HEK293 (cell line): ENCODE results near the gene GRB10.
A peak's percentile ranks its signal among the peaks of the same experiment; 100 is the strongest.

Source experiments
- CTCF ChIA-PET: fragments of 350-600 bp; formaldehyde crosslinking; extraction: SDS; loops from one replicate; lab custom pipeline; 2021; ENCODE audit warnings: antibody characterized with exemption; lab: Yijun Ruan, JAX
- POLR2A ChIA-PET: fragments of 300-600 bp; formaldehyde crosslinking; extraction: SDS; loops from one replicate; lab custom pipeline; 2020; ENCODE audit warnings: antibody characterized with exemption, inconsistent platforms; lab: Yijun Ruan, JAX
- H3K27ac ChIP-seq: fragments of 200-500 bp; sonication (Bioruptor generic); 2 replicates; pipeline ENCODE4 v1.5.1; 2014; ENCODE audit warnings: low read depth, low read length, control low read depth, inconsistent platforms; ENCODE audit errors: extremely low read depth
- H3K36me3 ChIP-seq, 2 experiments: fragments of 200-500 bp in 1 of 2; sonication (Bioruptor generic) in 1 of 2; 1 replicate in 1 of 2; 2 replicates in 1 of 2; pipeline ENCODE4 v1.5.1; 2014 to 2017; ENCODE audit warnings: inconsistent platforms in 2 of 2, low read length in 2 of 2; ENCODE audit not compliant: control insufficient read depth in 2 of 2, insufficient read depth in 1 of 2
- H3K4me1 ChIP-seq: fragments of 200-500 bp; sonication (Bioruptor generic); 2 replicates; pipeline ENCODE4 v1.5.1; 2014; ENCODE audit warnings: mild to moderate bottlenecking, low read length, inconsistent platforms; ENCODE audit not compliant: control insufficient read depth, insufficient read depth
- H3K4me3 ChIP-seq: 2 replicates; pipeline ENCODE4 v1.5.1; 2011; ENCODE audit warnings: low read depth, mild to moderate bottlenecking, control low read depth, low read length, moderate library complexity
- H3K9me3 ChIP-seq: fragments of 200-500 bp; sonication (Bioruptor generic); 2 replicates; pipeline ENCODE4 v1.5.1; 2014; ENCODE audit warnings: low read depth, low read length, inconsistent platforms; ENCODE audit not compliant: control insufficient read depth, insufficient read depth
- CTCF ChIP-seq: fragments of 450-650 bp; formaldehyde crosslinking; IDR thresholded peaks from 2 replicates; pipeline ENCODE4 v1.5.1; 2016; ENCODE audit warnings: missing biosample characterization, missing genetic modification characterization
- GFI1B ChIP-seq: fragments of 450-650 bp; formaldehyde crosslinking; IDR thresholded peaks from 2 replicates; pipeline ENCODE4 v1.5.1; 2016; ENCODE audit warnings: missing biosample characterization, missing genetic modification characterization
- GLIS1 ChIP-seq: fragments of 450-650 bp; formaldehyde crosslinking; IDR thresholded peaks from 2 replicates; pipeline ENCODE4 v1.5.1; 2016; ENCODE audit warnings: missing biosample characterization, missing genetic modification characterization
- INSM2 ChIP-seq: fragments of 450-650 bp; formaldehyde crosslinking; IDR thresholded peaks from 2 replicates; pipeline ENCODE4 v1.5.1; 2016; ENCODE audit warnings: missing biosample characterization, missing genetic modification characterization
- KLF1 ChIP-seq: fragments of 450-650 bp; formaldehyde crosslinking; IDR thresholded peaks from 2 replicates; pipeline ENCODE4 v1.5.1; 2016; ENCODE audit warnings: missing biosample characterization, missing genetic modification characterization
- YY1 ChIP-seq: fragments of 450-650 bp; formaldehyde crosslinking; IDR thresholded peaks from 2 replicates; pipeline ENCODE4 v1.5.1; 2018; ENCODE audit warnings: missing biosample characterization, missing genetic modification characterization
- ZBTB20 ChIP-seq: fragments of 450-650 bp; formaldehyde crosslinking; IDR thresholded peaks from 2 replicates; pipeline ENCODE4 v1.5.1; 2016; ENCODE audit warnings: missing biosample characterization, missing genetic modification characterization
- ZFHX2 ChIP-seq: fragments of 450-650 bp; formaldehyde crosslinking; conservative IDR thresholded peaks from 2 replicates; pipeline ENCODE4 v1.5.1; 2016; ENCODE audit warnings: missing biosample characterization, missing genetic modification characterization
- ZFP3 ChIP-seq: fragments of 450-650 bp; formaldehyde crosslinking; IDR thresholded peaks from 2 replicates; pipeline ENCODE4 v1.5.1; 2016; ENCODE audit warnings: low read depth, missing biosample characterization, missing genetic modification characterization
- ZNF10 ChIP-seq: fragments of 450-650 bp; formaldehyde crosslinking; IDR thresholded peaks from 2 replicates; pipeline ENCODE4 v1.5.1; 2017; ENCODE audit warnings: missing biosample characterization, missing genetic modification characterization
- ZNF121 ChIP-seq: fragments of 450-650 bp; formaldehyde crosslinking; IDR thresholded peaks from 2 replicates; pipeline ENCODE4 v1.5.1; 2016; ENCODE audit warnings: missing biosample characterization, missing genetic modification characterization
- ZNF133 ChIP-seq: fragments of 450-650 bp; formaldehyde crosslinking; IDR thresholded peaks from 2 replicates; pipeline ENCODE4 v1.5.1; 2016; ENCODE audit warnings: missing biosample characterization, missing genetic modification characterization
- ZNF274 ChIP-seq, 2 experiments: fragments of 200-500 bp in 1 of 2; fragments of 450-650 bp in 1 of 2; sonication (Bioruptor generic) in 1 of 2; formaldehyde crosslinking in 1 of 2; IDR thresholded peaks; 2 replicates each; pipeline versions ENCODE4 v1.5.1 to v1.6.1; 2014 to 2016; ENCODE audit warnings: borderline replicate concordance in 1 of 2, inconsistent platforms in 1 of 2, low read length in 1 of 2, missing biosample characterization in 1 of 2, missing genetic modification characterization in 1 of 2
- ZNF341 ChIP-seq: fragments of 450-650 bp; formaldehyde crosslinking; IDR thresholded peaks from 2 replicates; pipeline ENCODE4; 2016; ENCODE audit warnings: low read depth, missing biosample characterization, missing genetic modification characterization
- ZNF561 ChIP-seq: fragments of 450-650 bp; IDR thresholded peaks from 2 replicates; pipeline ENCODE4 v1.5.1; 2018; ENCODE audit warnings: missing biosample characterization, missing genetic modification characterization, borderline replicate concordance
- ZSCAN16 ChIP-seq: fragments of 450-650 bp; formaldehyde crosslinking; IDR thresholded peaks from 2 replicates; pipeline ENCODE4 v1.5.1; 2016; ENCODE audit warnings: missing biosample characterization, missing genetic modification characterization
- ZXDB ChIP-seq: fragments of 450-650 bp; formaldehyde crosslinking; IDR thresholded peaks from 2 replicates; pipeline ENCODE4 v1.5.1; 2016; ENCODE audit warnings: missing biosample characterization, missing genetic modification characterization
- TF ChIP-seq, protein P1 (sequence below): fragments of 450-650 bp; formaldehyde crosslinking; IDR thresholded peaks from 2 replicates; pipeline ENCODE4 v1.5.1; 2017; ENCODE audit warnings: missing biosample characterization, missing genetic modification characterization
- TF ChIP-seq, protein P2 (sequence below): fragments of 450-650 bp; formaldehyde crosslinking; IDR thresholded peaks from 2 replicates; pipeline ENCODE4 v1.5.1; 2016; ENCODE audit warnings: missing biosample characterization, missing genetic modification characterization
- TF ChIP-seq, protein P3 (sequence below): fragments of 450-650 bp; formaldehyde crosslinking; IDR thresholded peaks from 2 replicates; pipeline ENCODE4 v1.5.1; 2017; ENCODE audit warnings: missing biosample characterization, missing genetic modification characterization

GRB10 gene

GRCh38 chr7:50803359-50804337 lies 21.0 kb upstream of the GRB10 start:
- Histone ChIP-seq H3K27ac (no peak overlapping the region), H3K4me1 (peaks cover 7% of the 10 kb centered on the region), H3K36me3 (no peaks in the 10 kb centered on the region), H3K4me3 (no peak overlapping the region), H3K9me3 (no peaks in the 10 kb centered on the region)
- TF ChIP-seq ZBTB20 (tag by site-specific recombination) (peak; percentile 40; the same call in 1 of the 2 replicates), ZFP3 (tag by site-specific recombination) (no peak), ZNF121 (peak; percentile 52; the same call in 1 of the 2 replicates)
- CTCF ChIA-PET: interaction anchor here (0.7 kb wide), 1 partner anchor 335 kb away, joined by 3 read pairs; no protein-coding TSS in a partner anchor
- POLR2A ChIA-PET: no interaction called here

GRCh38 chr7:50801907-50802306 lies 19.2 kb upstream of the GRB10 start:
- peaks cover 7% of the 10 kb centered on the region for H3K4me1 ChIP-seq
- no peak overlapping the region for H3K4me3 ChIP-seq
- ChIA-PET CTCF (no interaction called here), POLR2A (no interaction called here)
- H3K9me3 ChIP-seq: no peaks in the 10 kb centered on the region
- TF ChIP-seq GFI1B (tag by site-specific recombination) (no peak), CTCF (tag by site-specific recombination) (0 out of 2 replicates have a peak, but pooled peaks have one; percentile 19), ZNF10 (tag by site-specific recombination) (no peak), ZFHX2 (no peak), YY1 (tag by site-specific recombination) (no peak), INSM2 (no peak)
- TF ChIP-seq, protein P1, sequence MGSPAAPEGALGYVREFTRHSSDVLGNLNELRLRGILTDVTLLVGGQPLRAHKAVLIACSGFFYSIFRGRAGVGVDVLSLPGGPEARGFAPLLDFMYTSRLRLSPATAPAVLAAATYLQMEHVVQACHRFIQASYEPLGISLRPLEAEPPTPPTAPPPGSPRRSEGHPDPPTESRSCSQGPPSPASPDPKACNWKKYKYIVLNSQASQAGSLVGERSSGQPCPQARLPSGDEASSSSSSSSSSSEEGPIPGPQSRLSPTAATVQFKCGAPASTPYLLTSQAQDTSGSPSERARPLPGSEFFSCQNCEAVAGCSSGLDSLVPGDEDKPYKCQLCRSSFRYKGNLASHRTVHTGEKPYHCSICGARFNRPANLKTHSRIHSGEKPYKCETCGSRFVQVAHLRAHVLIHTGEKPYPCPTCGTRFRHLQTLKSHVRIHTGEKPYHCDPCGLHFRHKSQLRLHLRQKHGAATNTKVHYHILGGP (tag by site-specific recombination): no peak
- TF ChIP-seq, protein P2, sequence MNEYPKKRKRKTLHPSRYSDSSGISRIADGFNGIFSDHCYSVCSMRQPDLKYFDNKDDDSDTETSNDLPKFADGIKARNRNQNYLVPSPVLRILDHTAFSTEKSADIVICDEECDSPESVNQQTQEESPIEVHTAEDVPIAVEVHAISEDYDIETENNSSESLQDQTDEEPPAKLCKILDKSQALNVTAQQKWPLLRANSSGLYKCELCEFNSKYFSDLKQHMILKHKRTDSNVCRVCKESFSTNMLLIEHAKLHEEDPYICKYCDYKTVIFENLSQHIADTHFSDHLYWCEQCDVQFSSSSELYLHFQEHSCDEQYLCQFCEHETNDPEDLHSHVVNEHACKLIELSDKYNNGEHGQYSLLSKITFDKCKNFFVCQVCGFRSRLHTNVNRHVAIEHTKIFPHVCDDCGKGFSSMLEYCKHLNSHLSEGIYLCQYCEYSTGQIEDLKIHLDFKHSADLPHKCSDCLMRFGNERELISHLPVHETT: no peak
- no peaks in the 10 kb centered on the region for H3K36me3 ChIP-seq
- H3K27ac ChIP-seq: no peak overlapping the region

GRCh38 chr7:50799873-50800272 lies 17.2 kb upstream of the GRB10 start:
- Histone ChIP-seq H3K9me3 (no peaks in the 10 kb centered on the region), H3K36me3 (no peaks in the 10 kb centered on the region), H3K4me1 (no peaks in the 10 kb centered on the region), H3K4me3 (no peak overlapping the region), H3K27ac (no peak overlapping the region)
- TF ChIP-seq ZXDB (tag by site-specific recombination) (no peak), ZNF561 (no peak), GLIS1 (no peak), ZNF341 (tag by site-specific recombination) (no peak), ZSCAN16 (no peak), ZNF274 (IDR thresholded peaks at IDR 0.05; ENCODE audit: low read length) (no peak), ZNF274 (tag by site-specific recombination; IDR thresholded peaks at IDR 0.05; ENCODE audit: borderline replicate concordance) (no peak), KLF1 (tag by site-specific recombination) (no peak), ZNF133 (tag by site-specific recombination) (no peak)
- TF ChIP-seq, protein P3, sequence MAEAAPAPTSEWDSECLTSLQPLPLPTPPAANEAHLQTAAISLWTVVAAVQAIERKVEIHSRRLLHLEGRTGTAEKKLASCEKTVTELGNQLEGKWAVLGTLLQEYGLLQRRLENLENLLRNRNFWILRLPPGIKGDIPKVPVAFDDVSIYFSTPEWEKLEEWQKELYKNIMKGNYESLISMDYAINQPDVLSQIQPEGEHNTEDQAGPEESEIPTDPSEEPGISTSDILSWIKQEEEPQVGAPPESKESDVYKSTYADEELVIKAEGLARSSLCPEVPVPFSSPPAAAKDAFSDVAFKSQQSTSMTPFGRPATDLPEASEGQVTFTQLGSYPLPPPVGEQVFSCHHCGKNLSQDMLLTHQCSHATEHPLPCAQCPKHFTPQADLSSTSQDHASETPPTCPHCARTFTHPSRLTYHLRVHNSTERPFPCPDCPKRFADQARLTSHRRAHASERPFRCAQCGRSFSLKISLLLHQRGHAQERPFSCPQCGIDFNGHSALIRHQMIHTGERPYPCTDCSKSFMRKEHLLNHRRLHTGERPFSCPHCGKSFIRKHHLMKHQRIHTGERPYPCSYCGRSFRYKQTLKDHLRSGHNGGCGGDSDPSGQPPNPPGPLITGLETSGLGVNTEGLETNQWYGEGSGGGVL (tag by site-specific recombination): no peak
- ChIA-PET CTCF (no interaction called here), POLR2A (no interaction called here)
